HG02884 (cell line): Measurements from ENCODE around the gene CREB3L1.

Experiments used
- ATAC-seq: cut with Tn5 transposase; IDR thresholded peaks from one replicate; pipeline ENCODE4 v1.9.1; 2021; ENCODE audit warnings: mild to moderate bottlenecking, moderate library complexity; ENCODE audit not compliant: unreplicated experiment

The CREB3L1 gene

GRCh38 chr11:46342239-46342638 is 64.8 kb downstream of the CREB3L1 start:
- ATAC-seq, result no peak

DNA sequence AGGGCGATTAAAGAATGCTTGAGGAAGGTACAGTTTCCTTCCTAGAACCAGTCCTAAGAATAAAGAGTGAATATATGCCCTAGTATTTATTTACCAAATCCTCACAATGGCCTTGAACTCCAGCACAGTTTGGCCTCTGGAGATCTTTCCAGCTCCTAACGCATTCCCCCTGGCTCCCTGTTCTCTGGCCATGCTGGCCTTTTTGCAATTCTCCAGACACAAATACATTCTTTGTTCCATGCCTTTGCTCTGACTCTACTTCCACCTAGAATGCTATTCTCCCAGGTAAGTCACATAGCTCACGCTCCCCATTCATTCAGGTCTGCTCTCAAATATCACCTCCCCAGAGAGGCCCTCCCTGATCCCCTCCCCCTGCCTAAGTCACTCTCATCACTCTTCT is 66.1 kb downstream of the CREB3L1 start:
- ATAC-seq, result no peak

- ATAC-seq, result no peak
Observed at GRCh38 chr11:46345131-46345597, 67.7 kb downstream of the CREB3L1 start.

GRCh38 chr11:46345881-46346484 is 68.5 kb downstream of the CREB3L1 start:
- ATAC-seq, result no peak

DNA sequence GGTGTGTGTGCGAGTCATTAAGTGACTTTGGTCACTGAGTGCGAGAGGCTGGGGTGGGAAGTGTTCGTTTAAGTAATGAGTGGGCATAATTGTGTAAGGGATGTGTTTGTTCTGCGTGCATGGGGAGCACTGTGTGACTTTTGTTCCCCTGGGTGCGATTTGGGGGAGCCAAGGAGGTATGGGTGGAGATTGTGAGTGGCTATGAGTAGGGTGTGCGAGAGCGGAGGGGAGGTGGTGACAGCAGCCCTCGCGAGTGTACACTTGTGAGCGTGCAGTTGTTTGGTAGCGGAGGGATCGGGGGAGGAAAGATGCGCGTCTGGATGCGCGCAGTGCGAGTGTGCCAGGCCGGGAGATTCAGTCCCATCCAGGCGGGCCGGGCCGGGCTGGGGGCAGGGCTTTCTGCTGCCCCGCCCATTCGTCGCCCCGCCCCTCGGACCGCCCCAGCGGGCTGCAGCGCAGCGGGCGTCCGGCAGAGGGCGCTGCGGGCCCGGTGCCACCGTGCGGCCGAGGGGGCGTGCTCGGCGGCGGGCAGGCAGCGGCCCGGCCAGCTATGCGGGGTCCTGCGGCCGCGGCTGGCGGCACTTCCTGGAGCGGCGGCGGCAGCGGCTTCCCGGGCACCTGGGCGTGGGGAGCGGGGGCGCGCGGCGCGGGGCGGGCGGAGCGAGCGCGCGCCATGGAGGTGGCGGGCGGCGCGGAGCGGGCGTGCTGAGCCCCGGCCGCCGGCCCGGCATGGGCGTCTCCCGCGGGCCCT is 69.6 kb downstream of the CREB3L1 start, which contains the start of gene DGKZ:
Gene DGKZ, plus strand, starts transcription at position 578 of the 751 bp plus-strand sequence. CDS start 197 bp downstream, outside the sequence.
- ATAC-seq, result peak; percentile 46

DNA sequence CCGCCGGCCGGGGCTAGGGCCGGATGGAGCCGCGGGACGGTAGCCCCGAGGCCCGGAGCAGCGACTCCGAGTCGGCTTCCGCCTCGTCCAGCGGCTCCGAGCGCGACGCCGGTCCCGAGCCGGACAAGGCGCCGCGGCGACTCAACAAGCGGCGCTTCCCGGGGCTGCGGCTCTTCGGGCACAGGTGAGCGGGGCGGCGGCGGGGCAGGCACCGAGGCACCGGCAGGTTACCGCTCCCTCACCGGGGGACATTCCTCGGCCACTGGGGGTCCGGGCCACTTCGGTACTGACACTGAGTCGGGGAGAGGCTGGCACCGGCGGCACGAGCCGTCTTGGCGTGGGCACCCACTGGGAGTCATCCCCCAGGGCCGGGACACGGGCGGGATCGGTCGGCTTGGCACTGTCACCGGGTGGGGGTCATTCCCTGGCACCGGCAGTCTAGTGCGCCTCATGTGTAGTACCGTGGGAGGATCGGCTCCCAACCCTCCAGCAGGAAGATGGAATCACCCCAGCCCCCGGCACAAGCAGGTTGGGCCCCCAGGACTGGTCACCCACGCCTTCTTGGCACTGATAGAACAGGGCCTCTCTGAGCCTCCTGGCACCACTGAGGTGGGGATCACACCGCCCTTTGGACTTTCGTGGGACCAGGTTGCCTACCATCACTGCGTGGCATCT is 70.3 kb downstream of the CREB3L1 start:
- ATAC-seq, result no peak

GRCh38 chr11:46348566-46349401 is 71.3 kb downstream of the CREB3L1 start:
- no peak for ATAC-seq

- ATAC-seq, result no peak
Observed at GRCh38 chr11:46350695-46351094, 73.2 kb downstream of the CREB3L1 start.

- ATAC-seq, result no peak
Observed at GRCh38 chr11:46351148-46351547, 73.7 kb downstream of the CREB3L1 start.

DNA sequence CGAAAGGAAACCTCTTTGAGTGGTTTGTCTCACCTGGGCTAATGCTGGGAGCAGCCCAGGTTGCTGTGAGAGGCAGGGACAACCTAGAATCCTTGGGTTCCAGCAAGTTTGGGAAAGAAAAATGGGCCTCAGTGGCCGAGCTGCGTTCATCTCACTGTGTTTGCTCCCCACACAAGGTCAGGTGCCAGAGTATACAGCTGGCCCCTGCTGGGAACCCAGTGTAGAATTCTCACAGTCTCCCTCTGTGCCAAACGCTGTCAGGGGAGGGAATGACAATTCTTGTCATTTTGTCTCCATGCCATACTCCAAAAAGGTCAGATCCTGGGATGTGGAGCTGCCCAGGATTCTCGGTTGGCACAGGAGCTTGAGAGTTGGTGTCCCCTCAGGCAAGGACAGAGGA is 74.1 kb downstream of the CREB3L1 start:
- no peak for ATAC-seq

DNA sequence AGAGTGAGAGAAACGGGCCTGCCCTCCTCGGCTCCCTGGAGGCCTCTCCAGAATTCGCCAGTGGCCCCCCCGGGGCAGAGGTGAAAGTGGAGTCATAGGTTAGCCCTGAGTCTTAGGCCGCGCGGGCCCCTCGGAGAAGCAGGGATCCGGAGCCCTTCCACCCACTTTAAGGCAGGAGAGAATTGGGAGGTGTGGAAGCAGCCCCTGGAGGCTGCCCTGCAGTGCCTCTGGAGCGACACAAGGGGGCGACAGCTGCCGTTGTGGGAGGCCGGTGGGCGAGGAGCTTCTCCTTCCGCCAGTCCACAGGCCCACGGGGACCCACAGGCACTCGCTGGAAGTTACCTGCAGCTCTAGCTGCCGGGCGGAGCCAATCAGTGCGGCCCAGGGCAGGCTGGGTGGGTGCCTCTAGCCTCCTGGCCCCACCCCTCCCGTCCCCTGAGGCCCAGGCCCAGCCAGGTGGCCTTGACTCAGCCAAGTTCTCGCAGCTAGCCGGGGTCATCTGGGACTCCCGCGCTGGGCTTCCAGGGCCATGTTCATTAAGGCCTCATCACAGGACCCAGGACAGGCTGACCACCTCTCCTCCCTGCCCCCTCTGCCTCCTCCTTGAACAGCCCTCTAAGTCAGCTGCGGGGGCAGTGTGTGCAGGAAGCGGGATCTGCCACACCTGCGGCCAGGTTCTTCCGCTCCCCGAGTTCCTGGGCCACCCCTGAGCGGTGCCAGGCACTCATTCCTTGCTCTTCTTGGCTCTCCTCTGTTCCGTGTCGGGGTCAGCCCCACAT is 74.8 kb downstream of the CREB3L1 start:
- ATAC-seq, result no peak

DNA sequence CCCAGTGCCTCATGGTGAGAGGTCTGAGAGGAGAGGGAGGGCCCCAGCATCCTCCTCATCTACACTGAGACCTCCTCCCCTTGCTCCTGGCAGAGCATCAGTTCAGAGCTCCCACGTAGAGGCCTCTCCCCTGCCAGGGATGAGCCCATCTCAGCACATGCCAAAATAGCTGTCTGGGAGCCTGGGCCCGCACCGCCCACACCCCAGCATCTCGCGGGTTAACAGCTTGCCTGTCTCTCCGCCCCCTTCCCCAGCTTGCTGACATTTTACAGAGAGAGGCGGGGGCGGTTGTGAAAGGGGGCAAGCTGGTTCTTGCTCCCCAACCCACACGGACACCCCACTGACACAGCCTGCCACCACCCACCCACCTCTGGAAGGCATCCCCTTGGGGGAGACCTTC is 76.2 kb downstream of the CREB3L1 start:
- ATAC-seq, result no peak

- no peak for ATAC-seq
Observed at GRCh38 chr11:46356924-46357482, 79.5 kb downstream of the CREB3L1 start.

GRCh38 chr11:46357483-46357936 is 80.0 kb downstream of the CREB3L1 start:
- no peak for ATAC-seq

DNA sequence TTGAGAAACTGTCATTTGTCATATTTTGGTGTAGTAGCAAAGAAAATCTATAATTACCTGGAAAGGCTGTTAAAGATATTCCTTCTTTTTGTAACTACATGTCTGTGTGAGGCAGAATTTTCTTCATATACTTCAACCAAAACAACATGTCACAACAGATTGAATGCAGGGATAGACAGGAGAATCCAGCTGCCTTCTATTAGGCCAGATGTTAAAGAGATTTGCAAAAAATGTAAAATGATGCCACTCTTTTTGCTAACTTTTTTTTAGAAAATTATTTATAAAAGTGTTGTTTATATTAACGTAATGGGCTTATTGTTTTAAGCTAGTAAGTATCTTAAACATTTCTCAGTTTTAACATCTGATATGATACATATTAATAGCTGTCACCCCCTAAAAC is 82.5 kb downstream of the CREB3L1 start:
- ATAC-seq, result no peak

DNA sequence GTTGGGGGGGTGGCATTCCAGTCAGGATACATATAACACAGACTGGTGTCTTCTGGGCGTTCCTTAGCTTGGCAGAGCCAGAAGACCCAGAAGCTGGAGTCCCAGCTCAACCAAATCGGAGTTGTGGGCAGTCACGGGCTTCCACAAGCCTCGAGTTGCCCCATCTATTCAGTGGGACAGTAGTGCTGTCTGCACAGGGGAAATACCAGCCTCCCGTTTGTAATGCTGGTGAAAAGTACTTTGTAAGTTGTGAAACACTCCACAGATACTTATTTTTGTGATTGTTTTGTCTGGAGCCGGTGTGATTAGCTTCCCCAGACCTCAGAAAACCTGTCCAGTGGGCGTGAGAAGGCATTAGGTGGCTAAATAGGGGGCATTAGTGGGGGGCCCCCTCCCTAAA is 83.4 kb downstream of the CREB3L1 start:
- peak; percentile 20 for ATAC-seq

DNA sequence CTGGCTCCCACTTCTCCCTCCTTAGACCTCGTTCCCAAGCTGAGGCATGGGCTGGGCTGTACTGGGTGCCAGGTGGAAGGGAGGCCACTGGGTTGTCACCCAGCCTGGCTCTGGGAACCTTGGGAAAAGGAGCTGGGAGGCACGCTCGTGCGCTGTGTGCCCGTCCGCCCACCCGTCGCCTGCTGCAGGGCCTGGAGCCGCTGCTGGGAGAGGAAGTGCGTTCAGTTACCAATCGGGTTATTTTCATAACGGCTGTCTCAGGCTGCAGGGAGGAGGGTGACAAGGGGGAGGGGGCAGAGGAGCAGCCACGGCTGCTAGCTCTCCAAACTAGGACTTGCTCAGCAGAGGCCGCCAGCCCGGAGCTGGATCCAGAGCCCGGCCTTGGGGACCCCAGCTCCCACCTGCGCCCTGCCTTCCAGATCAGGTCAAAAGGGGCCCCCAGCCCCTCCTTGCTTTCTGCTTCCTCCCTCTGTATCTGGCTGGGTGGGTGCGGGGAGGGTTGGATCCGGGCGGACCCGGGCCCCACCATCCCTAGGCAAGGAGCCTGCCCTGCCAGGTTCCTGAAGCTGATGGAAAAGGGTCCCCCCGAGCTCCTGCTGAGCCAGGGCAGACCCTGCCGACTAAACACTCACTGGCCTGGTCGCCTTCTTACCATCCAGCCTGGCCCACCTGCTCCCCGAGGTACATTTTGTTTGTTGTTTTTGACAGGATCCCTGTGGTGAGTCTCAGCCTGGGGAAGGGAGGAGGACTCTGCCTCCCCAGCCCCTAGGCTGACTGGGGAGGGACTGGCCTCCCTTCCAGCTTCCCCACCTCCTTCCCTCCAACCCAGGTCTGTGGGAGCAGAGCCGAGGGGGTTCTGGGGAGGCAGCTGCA is 84.1 kb downstream of the CREB3L1 start:
- peak; percentile 93 for ATAC-seq

DNA sequence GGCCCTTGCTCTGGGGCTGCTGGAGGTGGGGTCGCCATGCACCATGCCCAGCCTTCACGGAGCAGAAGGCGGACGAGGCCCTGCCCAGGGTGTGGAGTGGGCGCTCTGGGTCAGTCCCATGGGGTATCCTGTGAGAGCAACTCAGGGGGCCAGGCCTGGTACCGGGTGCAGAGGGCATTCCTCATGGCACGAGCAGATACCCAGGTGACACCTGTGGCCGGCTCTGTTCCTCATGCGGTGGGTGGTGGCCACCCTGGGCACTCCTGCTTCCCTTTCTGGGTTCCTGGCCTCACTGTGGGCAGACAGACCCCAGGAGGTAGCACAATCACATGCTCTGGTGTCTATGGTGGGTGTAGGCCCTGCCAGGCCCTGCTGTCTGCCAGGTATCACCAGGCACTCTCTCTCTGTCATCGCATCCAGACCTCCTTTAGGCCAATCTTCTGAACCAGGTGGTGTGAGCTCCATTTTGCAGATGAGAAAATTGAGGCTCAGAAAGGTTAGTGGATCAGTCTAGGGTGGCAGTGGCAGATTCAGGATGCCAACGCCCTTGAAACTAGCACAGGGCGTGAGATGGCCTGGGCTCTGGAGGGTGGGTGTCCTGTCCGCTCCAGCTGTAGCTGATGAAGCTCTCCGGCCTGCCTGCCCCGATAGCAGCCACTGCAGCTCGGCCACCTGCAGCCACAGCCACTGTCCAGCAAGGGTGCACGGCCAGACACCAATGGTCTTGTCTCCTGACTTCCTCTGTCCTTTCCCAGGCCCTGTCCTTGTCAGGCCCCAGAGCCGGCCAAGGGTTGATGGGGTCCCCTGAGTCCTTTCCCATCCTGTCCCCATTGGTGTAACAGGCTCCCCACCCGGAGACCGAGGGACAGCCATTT is 84.9 kb downstream of the CREB3L1 start:
- ATAC-seq, result no peak
